Stimulated activated CD4-positive, alpha-beta T cell treated with anti-CD3 and anti-CD28 coated beads, Interleukin-12 subunit alpha, Interleukin-12 subunit beta, amount 100 ng/mL, for 4 hours (primary cell): Measurements from ENCODE around the gene CDH22.

Experiments
- DNase-seq: peaks from one replicate; pipeline ENCODE4 v3.0.0-alpha.2; 2020

CDH22 gene

DNA sequence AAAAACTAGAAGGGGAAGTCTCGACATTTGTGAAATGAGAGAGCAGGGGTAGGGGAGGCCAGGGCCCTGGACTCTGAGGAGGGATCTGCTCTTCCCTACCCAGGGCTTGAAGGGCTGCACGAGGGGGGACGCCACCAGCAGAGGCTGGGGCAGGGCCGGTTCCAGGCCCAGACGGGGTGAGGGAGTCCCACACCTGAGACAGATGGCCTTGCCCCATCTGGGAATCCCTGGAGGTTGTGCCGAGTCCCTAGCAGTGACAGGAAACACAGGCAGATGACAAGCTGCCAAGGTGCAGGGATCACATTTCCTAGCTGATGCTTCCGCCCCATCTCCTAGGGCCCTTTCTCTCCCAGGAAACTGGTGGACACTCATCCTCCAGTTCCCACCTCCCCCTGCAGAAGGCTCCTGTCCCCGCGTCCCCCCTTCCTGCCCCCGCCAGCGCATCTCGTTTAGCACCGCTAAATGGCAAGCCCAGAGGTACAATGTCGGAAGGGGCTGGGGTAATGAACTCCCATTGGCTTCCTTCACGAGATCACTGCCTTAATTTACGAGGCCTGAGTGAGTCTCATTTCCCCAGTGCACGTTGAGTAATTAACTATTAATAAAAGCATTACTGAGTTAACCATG lies 35.2 kb upstream of the CDH22 start:
- DNase-seq, result no peak

GRCh38 chr20:46342451-46343347 lies 34.4 kb upstream of the CDH22 start:
- no peak for DNase-seq

DNA sequence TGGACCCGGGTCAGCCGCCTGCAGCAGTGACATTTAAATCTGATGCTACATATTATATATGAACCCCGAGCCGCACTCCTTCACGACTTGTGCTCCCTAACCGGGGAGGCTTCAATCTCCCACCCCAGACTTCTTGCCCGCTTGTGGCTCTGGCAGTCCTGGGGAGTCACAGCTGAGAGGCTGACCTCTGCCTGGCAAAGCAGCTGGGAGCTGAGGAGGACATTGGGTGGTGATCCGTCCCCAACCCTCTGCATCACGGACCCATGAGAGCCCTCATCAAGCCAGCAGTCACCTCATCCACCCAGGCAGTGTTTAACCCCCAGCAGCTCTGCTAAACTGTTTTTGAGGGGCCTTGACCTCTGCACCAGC lies 33.7 kb upstream of the CDH22 start:
- DNase-seq, result no peak

DNA sequence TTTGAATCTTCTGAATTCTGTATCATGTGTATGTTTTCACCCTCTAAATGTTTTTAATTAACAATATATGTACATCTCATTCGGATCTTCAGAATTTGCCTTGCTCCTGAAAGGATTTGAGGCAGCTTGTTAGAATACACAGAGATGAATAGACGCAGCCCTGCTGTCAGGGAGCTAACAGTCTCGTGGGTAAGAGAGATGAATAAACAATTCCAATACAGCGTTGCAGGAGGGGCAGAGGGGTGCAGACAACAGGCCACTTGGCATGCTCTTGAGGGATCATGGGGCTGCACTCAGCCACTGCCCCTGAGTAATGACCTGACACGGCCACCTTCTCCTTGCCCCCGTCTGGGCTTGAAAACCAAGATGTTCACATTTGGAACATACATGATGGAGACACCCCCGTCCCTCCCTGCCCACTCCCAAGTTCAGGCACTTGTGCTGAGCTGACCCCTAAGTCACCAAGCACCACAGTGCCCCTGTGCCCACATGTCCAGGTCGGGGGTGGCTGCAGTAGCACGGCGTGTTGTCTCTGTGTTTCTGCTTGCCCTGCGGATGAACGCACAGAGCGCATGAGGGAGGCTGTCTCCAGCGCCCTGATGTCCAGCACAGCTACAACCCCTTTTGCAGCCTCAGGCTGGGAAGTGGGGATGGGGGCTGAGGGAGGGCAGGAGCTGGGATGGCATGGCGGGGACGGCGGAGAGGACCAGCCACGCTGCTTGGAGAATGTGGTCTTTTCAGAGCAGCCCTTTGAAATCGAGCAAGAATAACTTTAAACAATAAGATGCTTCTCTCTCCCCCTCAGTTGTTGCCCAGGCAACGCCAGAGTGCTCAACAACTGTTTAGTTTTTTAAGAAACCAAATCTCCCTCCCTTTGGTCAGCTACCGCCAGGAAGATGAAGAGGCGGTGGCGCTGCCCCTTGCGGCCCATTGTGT lies 33.0 kb upstream of the CDH22 start:
- no peak for DNase-seq

DNA sequence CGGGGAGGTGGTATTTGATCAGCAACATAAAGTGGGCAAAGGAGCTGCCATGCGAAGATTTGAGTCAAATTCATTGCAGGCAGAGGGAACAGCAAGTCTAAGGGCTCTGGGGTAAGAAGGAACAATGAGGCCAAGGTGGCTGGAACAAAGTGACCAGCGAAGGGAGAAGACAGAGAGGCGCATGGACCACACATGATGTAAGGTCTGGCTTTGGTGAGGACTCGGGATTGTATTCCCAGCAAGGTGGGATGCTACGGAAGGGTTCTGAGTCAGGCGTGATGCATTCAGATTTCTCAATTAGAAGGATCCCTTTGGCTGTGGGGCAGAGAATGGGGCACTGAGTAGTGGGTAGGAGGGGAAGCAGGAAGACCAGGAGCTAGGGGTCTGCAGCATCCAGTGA lies 30.7 kb upstream of the CDH22 start:
- no peak for DNase-seq

- no peak for DNase-seq
Observed at GRCh38 chr20:46336735-46337134, 28.4 kb upstream of the CDH22 start.

DNA sequence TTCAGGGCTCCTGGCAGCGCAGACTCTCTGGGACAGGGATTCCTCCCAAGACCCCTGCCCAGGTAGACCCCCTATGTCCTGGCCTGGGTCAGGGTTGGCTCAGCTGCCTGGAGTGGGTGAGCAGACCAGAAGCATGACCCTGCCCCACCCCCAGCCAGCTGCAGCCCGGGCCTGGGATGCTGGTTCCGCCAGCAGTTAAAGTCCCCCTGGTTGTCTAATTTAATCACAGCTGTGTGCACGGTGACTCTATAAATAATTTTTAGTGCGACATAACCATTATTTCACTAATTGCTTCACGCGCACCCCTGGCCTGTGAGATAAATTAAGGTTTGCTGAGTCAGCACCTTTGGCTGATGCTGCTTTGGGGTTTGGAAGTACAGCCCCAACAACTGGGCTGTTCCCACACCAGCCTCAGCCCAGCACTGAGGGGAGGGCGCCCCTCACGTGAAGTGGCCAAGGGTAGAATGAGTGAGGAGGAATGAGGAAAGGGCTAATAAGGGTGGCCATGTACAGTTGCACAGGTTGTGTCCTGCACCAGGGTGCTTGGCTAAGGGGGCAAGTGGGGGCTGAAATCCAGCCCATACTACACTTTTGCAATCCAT lies 26.1 kb upstream of the CDH22 start:
- DNase-seq, result no peak

- DNase-seq, result no peak
Observed at GRCh38 chr20:46333161-46333991, 25.1 kb upstream of the CDH22 start.

GRCh38 chr20:46332373-46333160 lies 24.3 kb upstream of the CDH22 start:
- DNase-seq, result no peak

DNA sequence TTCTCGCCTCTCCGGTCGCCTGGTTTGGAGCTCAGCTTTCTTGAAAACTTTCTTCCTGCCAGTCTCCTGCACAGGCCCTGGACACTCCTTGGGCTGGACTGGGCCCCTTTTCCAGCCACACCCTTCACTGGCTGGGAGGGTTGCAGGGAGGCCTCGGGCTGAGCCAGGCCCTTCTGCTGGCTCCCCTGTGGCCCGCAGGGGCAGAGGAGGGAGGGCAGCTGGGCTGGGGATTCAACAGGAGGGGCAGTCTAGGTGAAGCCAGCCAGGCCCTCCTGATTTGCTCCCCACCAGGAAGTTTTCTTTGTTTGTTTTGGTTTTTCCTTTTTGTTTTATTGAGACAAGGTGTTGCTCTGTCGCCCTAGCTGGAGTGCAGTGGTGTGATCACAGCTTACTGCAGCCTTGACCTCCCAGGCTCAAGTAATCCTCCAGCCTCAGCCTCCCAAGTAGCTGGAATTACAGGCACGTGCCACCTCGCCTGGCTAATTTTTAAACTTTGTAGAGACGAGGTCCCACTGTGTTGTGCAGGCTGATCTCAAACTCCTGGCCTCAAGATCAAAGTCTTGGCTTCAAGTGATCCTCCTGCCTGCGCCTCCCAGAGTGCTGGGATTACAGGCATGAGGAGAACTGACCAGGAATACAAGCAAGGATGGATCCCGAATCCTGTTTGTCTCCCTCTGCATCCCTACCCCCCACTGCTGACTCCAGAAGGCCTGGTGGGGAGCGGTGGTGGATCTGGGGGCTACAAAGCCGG lies 23.5 kb upstream of the CDH22 start:
- no peak for DNase-seq

- no peak for DNase-seq
Observed at GRCh38 chr20:46330831-46331371, 22.6 kb upstream of the CDH22 start.

- DNase-seq, result no peak
Observed at GRCh38 chr20:46330072-46330763, 21.9 kb upstream of the CDH22 start.

GRCh38 chr20:46328200-46328882 lies 20.0 kb upstream of the CDH22 start:
- no peak for DNase-seq

- DNase-seq, result no peak
Observed at GRCh38 chr20:46327557-46327956, 19.3 kb upstream of the CDH22 start.

DNA sequence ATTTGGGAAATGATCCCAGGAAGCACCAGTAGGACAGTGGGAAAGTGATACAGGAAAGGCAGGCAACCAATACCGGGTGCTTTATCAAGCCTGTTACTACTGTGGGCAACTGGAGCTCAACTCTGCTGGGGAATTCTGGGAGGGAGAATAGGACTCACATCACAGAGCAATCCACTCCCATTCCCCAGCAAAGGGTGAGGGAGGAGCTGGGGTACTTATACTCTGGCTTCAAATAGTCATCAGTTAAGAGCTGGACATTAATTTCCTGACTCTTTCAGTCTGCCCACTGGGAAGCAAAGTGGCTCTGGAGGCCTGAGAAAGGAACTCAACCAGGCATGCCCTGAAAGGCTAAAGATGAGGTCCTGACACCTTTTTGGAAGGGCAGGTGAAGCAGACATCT lies 17.5 kb upstream of the CDH22 start:
- DNase-seq, result no peak

DNA sequence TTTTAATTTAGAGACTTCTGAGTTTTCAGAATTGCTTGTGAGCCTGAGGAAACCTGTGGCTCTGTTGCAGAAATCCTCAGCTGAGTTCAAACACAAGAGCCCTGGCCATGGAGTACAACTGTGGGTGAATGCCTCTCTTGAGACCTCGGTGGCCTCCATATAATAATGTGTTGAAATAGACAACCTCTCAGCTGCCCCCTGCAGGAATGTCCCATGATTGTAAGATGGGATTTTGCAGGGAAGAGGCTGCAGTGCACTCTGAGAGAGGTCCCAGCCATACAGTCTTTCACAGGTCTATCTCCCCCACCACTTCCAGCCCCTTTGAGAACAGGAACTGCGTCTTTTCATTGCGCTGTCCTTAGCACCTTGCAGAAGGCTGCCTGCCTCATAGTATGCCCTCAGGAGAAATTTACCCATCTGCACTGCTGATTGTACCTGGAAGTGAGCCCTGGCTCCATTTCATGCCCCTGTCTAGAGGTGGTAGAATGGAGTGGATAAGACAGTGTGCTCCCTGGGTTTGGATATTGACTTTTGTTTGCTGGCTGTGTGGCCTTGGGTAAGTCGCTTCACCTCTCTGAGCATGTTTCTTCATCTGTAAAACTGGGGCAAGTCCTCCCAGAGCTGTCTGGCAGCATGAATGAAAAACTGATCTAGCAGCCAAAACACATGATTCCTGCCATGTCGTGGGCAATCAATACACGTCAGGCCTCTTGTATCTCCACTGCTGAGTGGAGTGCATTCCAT lies 16.8 kb upstream of the CDH22 start:
- DNase-seq, result no peak

DNA sequence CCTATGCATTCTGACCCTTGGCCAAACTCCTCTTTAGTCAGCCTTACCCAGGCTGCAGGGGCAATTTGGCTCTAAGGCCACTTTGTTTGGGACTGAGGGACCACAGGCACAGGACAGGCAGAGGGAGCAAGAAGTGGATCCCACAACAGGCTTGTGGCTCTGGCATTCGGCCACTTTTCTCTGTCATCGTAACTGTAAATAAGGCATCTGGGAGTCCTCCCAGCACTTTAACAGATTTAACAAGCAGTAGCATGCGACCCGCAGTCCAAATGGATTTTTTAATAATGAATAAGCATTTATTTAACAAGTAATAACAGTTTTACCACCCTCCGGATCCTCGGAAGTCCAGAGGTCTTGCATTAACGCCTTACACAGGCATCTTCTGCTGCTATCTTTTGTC lies 16.1 kb upstream of the CDH22 start:
- DNase-seq, result no peak

- no peak for DNase-seq
Observed at GRCh38 chr20:46323557-46323956, 15.3 kb upstream of the CDH22 start.
